ENCODE results near the gene NOP16.

DNA sequence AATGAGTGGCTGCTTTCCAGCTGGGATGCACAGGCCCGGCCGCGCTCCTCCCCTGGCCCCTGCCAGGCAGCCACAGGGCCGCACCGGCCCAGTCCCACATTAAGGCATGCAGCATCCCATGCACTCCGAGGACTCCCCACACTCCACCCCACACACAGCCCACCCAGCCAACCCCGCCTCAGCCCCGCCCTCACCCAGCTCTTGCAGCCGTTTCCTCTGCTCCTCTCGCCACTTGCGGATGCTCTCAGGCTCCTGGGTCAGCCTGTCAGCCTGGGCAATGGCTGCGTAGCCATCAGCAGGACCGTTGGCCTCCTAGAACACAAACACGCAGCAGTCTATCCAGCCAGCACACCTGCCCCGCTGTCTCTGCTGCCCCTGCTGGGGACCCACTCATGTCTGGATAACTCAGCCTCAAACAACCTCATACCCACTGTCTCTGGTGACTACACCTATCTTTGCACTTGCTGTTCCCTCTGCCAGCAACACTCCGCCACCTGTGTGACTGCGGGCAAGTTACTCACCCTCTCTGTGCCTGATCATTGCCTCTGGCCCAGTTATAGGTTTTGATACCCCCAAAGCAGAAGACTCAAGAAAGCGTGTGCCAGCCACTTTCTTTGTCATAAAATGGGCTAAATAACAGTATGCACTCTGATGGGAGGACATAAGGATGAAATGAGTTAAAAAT is 9.5 kb upstream of the NOP16 start:
- no peak for TF ChIP-seq POLR2A (IDR thresholded peaks at IDR 0.05; ENCODE audit: low read depth)
- no peak for TF ChIP-seq CTCF (IDR thresholded peaks at IDR 0.05)
